GM19099 (cell line): ENCODE data around the gene UBE4B.

Experiments used
- POLR2A ChIP-seq: IDR thresholded peaks from 3 replicates; pipeline ENCODE4 v1.6.1; 2011; ENCODE audit warnings: low read depth; ENCODE audit not compliant: insufficient read length; ENCODE audit errors: extremely low read depth

The UBE4B gene

DNA sequence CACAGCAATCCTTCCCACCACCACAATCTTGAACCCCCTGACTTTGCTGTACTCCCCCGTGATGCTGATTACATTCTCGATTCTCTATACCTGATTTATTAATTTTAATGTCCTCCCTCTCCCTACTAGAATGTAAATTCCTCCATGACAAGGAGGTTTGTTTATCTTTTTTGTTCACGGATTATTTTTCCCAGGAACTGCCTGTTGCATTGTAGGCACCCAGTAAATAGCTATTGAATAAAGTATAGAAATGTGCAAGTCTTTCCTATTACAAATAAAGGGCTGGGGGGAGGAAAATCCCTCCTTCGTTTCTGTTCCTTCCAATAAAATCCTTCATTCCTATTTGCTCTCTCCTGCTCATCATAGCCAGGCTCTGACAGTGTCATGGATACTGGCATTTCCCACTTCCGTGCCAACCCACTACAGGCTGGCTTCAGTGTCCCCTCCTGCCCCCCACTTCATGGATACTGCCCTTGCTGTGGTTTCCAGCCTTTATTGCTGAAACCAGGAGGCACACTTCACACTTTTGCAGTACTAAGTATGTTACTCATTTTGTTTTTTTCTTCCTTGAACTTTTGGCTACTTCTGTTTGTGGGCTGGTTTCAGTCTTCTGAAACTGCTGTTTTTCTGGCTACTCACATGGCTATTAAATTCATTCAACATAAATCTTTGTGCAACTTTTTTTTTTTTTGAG, 185.1 kb downstream of the UBE4B start:
- TF ChIP-seq POLR2A: no peak

DNA sequence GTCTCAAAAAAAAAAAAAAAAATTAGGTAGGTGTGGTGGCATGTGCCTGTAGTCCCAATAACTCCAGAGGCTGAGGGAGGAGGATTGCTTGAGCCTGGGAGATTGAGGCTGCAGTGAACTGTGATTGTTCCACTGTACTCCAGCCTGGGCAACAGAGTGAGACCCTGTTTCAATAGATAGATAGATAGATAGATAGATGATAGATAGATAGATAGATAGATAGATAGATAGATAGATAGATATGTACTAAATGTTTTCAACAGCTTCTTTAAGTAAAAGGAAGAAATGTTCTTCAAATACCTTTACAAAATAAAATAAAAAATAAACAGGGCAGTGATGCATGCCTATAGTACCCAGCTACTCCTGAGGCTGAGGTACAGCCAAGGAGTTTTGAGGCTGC, 187.4 kb downstream of the UBE4B start:
- no peak for TF ChIP-seq POLR2A

GRCh38 chr1:10225573-10225972, 192.8 kb downstream of the UBE4B start:
- TF ChIP-seq POLR2A: no peak

- no peak for TF ChIP-seq POLR2A
Observed at GRCh38 chr1:10228528-10228927, 195.8 kb downstream of the UBE4B start.

DNA sequence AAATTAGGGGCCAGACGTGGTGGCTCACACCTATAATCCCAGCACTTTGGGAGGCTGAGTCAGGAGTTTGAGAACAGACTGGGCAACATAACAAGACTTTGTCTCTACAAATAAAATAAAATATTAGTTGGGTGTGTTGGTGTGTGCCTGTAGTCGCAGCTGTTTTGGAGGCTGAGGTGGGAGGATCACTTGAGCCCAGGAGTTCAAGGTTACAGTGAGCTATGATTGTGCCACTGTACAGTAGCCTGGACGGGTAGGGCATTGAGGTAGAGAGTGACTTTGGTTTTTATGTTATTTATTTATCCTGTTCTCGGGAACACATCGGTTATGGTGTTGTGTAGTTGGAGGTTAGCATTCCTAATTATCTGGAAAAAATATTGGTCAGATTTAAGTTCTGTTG, 197.1 kb downstream of the UBE4B start:
- TF ChIP-seq POLR2A: no peak
